ENCODE results near the gene GRAMD1B. TPM values are rescaled to one million over a fixed set of nuclear protein-coding genes. Genes with fewer than 3 reads are reported as not detected.

Gene GRAMD1B
- total RNA-seq, 1 experiment from 2014 or later, result 12.7 TPM

GRCh38 chr11:123510579-123510905, 80.5 kb downstream of the GRAMD1B start:
- ATAC-seq, result peak; percentile 5; the same call in 1 of the 2 replicates
- Histone ChIP-seq H3K9me2 (ENCODE audit: insufficient read depth) (no peaks in the 10 kb centered on the region), H3K79me2 (ENCODE audit: insufficient read depth, low read length) (no peaks in the 10 kb centered on the region), H3K36me3 (ENCODE audit: control insufficient read depth in 1 of 2, insufficient read depth in 2 of 2, low read length in 2 of 2) (no peaks in the 10 kb centered on the region), H3K9ac (ENCODE audit: low read length) (no peak overlapping the region), H3K4me1 (ENCODE audit: control insufficient read depth in 1 of 2, insufficient read depth in 2 of 2, low read length in 2 of 2) (peaks cover 5 to 6% of the 10 kb centered on the region in 2 experiments; a peak in 3 of 4 replicates), H3K27me3 (ENCODE audit: insufficient read depth, low read length) (no peaks in the 10 kb centered on the region; the same call in 1 of the 2 replicates), H3K9me3 (ENCODE audit: control insufficient read depth in 1 of 2, insufficient read depth in 1 of 2, low read depth in 1 of 2, low read length in 2 of 2) (no peaks in the 10 kb centered on the region), H2AFZ (ENCODE audit: low read depth, low read length, poor library complexity, severe bottlenecking) (no peak overlapping the region), H3K27ac (ENCODE audit: low read depth, low read length) (no peak overlapping the region), H3K4me2 (ENCODE audit: low read length) (peak overlapping the region; percentile 50), H3K4me3 (replicated peaks in 1 of 2; ENCODE audit: low read depth in 1 of 2, low read length in 2 of 2) (no peak overlapping the region), H4K20me1 (ENCODE audit: insufficient read depth) (no peaks in the 10 kb centered on the region)
- intact Hi-C loops (cut with micrococcal nuclease), result loop anchor here (2.0 to 10.0 kb wide), 2 partner anchors 44 to 194 kb away; no protein-coding TSS in a partner anchor
- no TSS peak for BruUV-seq (replicated peaks)
- CTCF ChIA-PET, result interaction anchor here (1.1 to 1.5 kb wide), 2 partner anchors 13 to 71 kb away, joined by 3 to 4 read pairs; no protein-coding TSS in a partner anchor
- RAD21 ChIA-PET (ENCODE audit: low non-redundant PET in 1 of 2, low total read pairs in 2 of 2, uncharacterized antibody in 2 of 2, unreplicated experiment in 2 of 2), result no interaction called here
- POLR2A ChIA-PET, result no interaction called here
- no peak for DNase-seq (ENCODE audit: low read depth, low spot score)
- TF ChIP-seq FOSL1 (IDR thresholded peaks at IDR 0.05; ENCODE audit: low read depth) (no peak), EZH2phosphoT487 (IDR thresholded peaks at IDR 0.05; ENCODE audit: borderline replicate concordance) (no peak), POLR2A (IDR thresholded peaks at IDR 0.05; ENCODE audit: borderline replicate concordance, extremely low read depth, insufficient read depth, insufficient read length) (no peak), SRF (IDR thresholded peaks at IDR 0.05; ENCODE audit: low read depth) (no peak), ATF3 (IDR thresholded peaks at IDR 0.05) (no peak), ELF1 (IDR thresholded peaks at IDR 0.05; ENCODE audit: borderline replicate concordance, low read depth) (no peak), CTCF (IDR thresholded peaks at IDR 0.05 in 2 of 3, conservative IDR thresholded peaks at IDR 0.05 in 1 of 3; ENCODE audit: borderline replicate concordance in 1 of 3, insufficient read depth in 1 of 3, low read depth in 2 of 3, low read length in 2 of 3) (no peak), CEBPB (IDR thresholded peaks at IDR 0.05; ENCODE audit: low read depth) (no peak)
- TF ChIP-seq, protein P1, sequence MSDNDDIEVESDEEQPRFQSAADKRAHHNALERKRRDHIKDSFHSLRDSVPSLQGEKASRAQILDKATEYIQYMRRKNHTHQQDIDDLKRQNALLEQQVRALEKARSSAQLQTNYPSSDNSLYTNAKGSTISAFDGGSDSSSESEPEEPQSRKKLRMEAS (IDR thresholded peaks at IDR 0.05), result no peak
- TF ChIP-seq, protein P2, sequence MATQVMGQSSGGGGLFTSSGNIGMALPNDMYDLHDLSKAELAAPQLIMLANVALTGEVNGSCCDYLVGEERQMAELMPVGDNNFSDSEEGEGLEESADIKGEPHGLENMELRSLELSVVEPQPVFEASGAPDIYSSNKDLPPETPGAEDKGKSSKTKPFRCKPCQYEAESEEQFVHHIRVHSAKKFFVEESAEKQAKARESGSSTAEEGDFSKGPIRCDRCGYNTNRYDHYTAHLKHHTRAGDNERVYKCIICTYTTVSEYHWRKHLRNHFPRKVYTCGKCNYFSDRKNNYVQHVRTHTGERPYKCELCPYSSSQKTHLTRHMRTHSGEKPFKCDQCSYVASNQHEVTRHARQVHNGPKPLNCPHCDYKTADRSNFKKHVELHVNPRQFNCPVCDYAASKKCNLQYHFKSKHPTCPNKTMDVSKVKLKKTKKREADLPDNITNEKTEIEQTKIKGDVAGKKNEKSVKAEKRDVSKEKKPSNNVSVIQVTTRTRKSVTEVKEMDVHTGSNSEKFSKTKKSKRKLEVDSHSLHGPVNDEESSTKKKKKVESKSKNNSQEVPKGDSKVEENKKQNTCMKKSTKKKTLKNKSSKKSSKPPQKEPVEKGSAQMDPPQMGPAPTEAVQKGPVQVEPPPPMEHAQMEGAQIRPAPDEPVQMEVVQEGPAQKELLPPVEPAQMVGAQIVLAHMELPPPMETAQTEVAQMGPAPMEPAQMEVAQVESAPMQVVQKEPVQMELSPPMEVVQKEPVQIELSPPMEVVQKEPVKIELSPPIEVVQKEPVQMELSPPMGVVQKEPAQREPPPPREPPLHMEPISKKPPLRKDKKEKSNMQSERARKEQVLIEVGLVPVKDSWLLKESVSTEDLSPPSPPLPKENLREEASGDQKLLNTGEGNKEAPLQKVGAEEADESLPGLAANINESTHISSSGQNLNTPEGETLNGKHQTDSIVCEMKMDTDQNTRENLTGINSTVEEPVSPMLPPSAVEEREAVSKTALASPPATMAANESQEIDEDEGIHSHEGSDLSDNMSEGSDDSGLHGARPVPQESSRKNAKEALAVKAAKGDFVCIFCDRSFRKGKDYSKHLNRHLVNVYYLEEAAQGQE (IDR thresholded peaks at IDR 0.05; ENCODE audit: low read depth), result no peak
